Adrenal gland (tissue), 5 donors: Measurements from ENCODE around the gene TEAD1.

ENCODE experiments used
- POLR2A ChIP-seq, 2 donors: fragments of 450-650 bp; IDR thresholded peaks; one replicate each; pipeline ENCODE4 v1.6.1; 2017; ENCODE audit warnings: antibody characterized with exemption in 2 of 2, mild to moderate bottlenecking in 2 of 2, moderate library complexity in 1 of 2
- TF ChIP-seq, protein P1 (sequence below), 6 experiments: fragments of 450-650 bp in 4 of 6; fragments of 200-600 bp in 2 of 6; sonication (generic) in 1 of 6; IDR thresholded peaks; 1 replicate in 5 of 6; 2 replicates in 1 of 6; pipeline versions ENCODE4 v1.5.1 to v1.8.0; 2016 to 2021; ENCODE audit warnings: antibody characterized with exemption in 6 of 6, mild to moderate bottlenecking in 2 of 6, moderate library complexity in 1 of 6
- donor health status: DM: no; HTN: no; CAD: no.

GRCh38 chr11:12770966-12771597 is 96.9 kb downstream of the TEAD1 start:
- TF ChIP-seq POLR2A (IDR thresholded peaks at IDR 0.05), result no peak
- TF ChIP-seq, protein P1, sequence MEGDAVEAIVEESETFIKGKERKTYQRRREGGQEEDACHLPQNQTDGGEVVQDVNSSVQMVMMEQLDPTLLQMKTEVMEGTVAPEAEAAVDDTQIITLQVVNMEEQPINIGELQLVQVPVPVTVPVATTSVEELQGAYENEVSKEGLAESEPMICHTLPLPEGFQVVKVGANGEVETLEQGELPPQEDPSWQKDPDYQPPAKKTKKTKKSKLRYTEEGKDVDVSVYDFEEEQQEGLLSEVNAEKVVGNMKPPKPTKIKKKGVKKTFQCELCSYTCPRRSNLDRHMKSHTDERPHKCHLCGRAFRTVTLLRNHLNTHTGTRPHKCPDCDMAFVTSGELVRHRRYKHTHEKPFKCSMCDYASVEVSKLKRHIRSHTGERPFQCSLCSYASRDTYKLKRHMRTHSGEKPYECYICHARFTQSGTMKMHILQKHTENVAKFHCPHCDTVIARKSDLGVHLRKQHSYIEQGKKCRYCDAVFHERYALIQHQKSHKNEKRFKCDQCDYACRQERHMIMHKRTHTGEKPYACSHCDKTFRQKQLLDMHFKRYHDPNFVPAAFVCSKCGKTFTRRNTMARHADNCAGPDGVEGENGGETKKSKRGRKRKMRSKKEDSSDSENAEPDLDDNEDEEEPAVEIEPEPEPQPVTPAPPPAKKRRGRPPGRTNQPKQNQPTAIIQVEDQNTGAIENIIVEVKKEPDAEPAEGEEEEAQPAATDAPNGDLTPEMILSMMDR (IDR thresholded peaks at IDR 0.05), result no peak
